GM19023 (cell line): ENCODE data around the gene ELFN2.

Source experiments
- ATAC-seq: cut with Tn5 transposase; IDR thresholded peaks from one replicate; pipeline ENCODE4 v1.9.1; 2021; ENCODE audit warnings: mild to moderate bottlenecking, moderate library complexity; ENCODE audit not compliant: unreplicated experiment

ELFN2 gene

GRCh38 chr22:37390075-37390474 is 37.2 kb downstream of the ELFN2 start:
- no peak for ATAC-seq

GRCh38 chr22:37388538-37388937 is 38.7 kb downstream of the ELFN2 start:
- ATAC-seq, result no peak

GRCh38 chr22:37387793-37388192 is 39.5 kb downstream of the ELFN2 start:
- no peak for ATAC-seq

- ATAC-seq, result no peak
These were observed 40.8 kb downstream of the ELFN2 start for GRCh38 chr22:37386441-37386840.

- ATAC-seq, result no peak
These were observed 42.6 kb downstream of the ELFN2 start for GRCh38 chr22:37384691-37385090.

GRCh38 chr22:37383341-37383740 is 43.9 kb downstream of the ELFN2 start:
- no peak for ATAC-seq

- ATAC-seq, result no peak
These were observed 45.8 kb downstream of the ELFN2 start for GRCh38 chr22:37381489-37381888.

- ATAC-seq, result no peak
These were observed 47.6 kb downstream of the ELFN2 start for GRCh38 chr22:37379722-37380121.

GRCh38 chr22:37379085-37379484 is 48.2 kb downstream of the ELFN2 start:
- ATAC-seq, result no peak

- no peak for ATAC-seq
These were observed 48.6 kb downstream of the ELFN2 start for GRCh38 chr22:37378642-37379058.

- no peak for ATAC-seq
These were observed 49.4 kb downstream of the ELFN2 start for GRCh38 chr22:37377927-37378326.

GRCh38 chr22:37377138-37377537 is 50.1 kb downstream of the ELFN2 start:
- no peak for ATAC-seq

- no peak for ATAC-seq
These were observed 50.6 kb downstream of the ELFN2 start for GRCh38 chr22:37376643-37377042.

- no peak for ATAC-seq
These were observed 51.5 kb downstream of the ELFN2 start for GRCh38 chr22:37375801-37376200.

GRCh38 chr22:37374571-37374970 is 52.7 kb downstream of the ELFN2 start:
- no peak for ATAC-seq

GRCh38 chr22:37373451-37373850 is 53.8 kb downstream of the ELFN2 start:
- no peak for ATAC-seq

- no peak for ATAC-seq
These were observed 55.4 kb downstream of the ELFN2 start for GRCh38 chr22:37371911-37372310.

- no peak for ATAC-seq
These were observed 55.8 kb downstream of the ELFN2 start for GRCh38 chr22:37371491-37371890.

- ATAC-seq, result no peak
These were observed 56.8 kb downstream of the ELFN2 start for GRCh38 chr22:37370306-37370979.

GRCh38 chr22:37369483-37369882 is 57.8 kb downstream of the ELFN2 start:
- ATAC-seq, result no peak

GRCh38 chr22:37368058-37368457 is 59.2 kb downstream of the ELFN2 start:
- no peak for ATAC-seq

- ATAC-seq, result no peak
These were observed 60.7 kb downstream of the ELFN2 start for GRCh38 chr22:37366601-37367000.

GRCh38 chr22:37365950-37366349 is 61.3 kb downstream of the ELFN2 start:
- ATAC-seq, result no peak
